Activated T-cell treated with anti-CD3 and anti-CD28 coated beads, Interleukin-2, amount 50 U/mL, for 24 hours (primary cell): ENCODE measurements around the gene MYO15B.

ENCODE experiments used
- DNase-seq: peaks from one replicate; pipeline ENCODE4 v3.0.0-alpha.2; 2020
- H3K27ac Mint-ChIP-seq: 2 replicates; pipeline ENCODE4 v1.8.0; 2020; ENCODE audit warnings: mild to moderate bottlenecking, mixed read lengths
- H3K27me3 Mint-ChIP-seq: 2 replicates; pipeline ENCODE4 v1.8.0; 2020; ENCODE audit warnings: mixed read lengths
- H3K36me3 Mint-ChIP-seq: 2 replicates; pipeline ENCODE4 v1.8.0; 2020; ENCODE audit warnings: low read depth, mixed read lengths
- H3K4me1 Mint-ChIP-seq: 2 replicates; pipeline ENCODE4 v1.8.0; 2020; ENCODE audit warnings: low read depth, mixed read lengths
- H3K4me3 Mint-ChIP-seq: 2 replicates; pipeline ENCODE4 v1.8.0; 2020; ENCODE audit warnings: mild to moderate bottlenecking, moderate library complexity, mixed read lengths
- H3K9me3 Mint-ChIP-seq: 2 replicates; pipeline ENCODE4 v1.8.0; 2020; ENCODE audit warnings: mixed read lengths

Gene MYO15B

DNA sequence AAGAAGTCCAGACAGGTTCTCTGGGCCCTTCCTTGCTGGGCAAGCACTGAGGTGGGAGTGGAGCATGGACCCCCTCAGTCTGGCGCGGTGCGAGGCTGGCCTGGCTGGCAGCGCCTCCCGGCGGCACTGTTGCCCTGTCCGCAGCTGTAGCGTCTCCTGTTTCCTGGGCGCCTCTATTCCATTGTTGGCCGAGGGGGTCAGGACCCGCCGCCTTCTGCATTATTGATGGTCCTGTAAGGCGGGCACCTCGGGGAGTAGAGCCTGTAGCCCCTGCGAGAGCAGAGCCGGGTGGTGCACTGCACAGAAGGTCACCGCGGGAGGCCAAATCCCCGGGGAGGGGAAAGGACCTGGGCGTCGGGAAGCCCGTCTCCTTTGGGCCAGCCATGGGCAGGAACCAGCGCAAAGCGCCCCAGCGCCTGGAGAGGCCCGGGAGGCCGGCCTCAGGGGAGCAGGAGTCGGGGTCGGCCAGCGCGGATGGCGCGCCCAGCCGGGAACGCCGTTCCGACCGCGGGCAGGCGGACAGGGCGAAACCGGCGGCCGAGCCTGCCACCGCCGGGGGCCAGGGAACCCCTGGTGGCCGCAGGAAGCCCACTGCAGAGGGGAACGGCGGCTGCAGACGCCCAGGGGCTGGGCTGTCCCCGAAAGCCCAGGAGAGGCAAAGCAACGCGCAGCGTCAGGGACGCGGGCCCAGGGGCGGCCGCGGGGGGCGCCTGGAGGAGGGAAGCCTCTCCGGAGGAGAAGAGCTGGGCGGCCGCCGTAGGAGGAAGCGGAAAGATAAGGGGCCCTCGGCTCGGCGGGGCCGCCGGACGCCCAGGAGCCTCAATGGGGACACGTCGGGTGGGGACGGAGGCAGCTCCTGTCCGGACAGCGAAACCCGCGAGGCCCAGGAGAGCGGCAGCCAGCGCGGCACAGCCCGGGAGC is at the start of gene MYO15B:
TSS of gene MYO15B (plus strand) at position 126 of the 921 bp plus-strand sequence. CDS start at position 384, 258 bp downstream.
- H3K27ac Mint-ChIP-seq, result peak within 1 kb of the TSS; percentile 69
- H3K36me3 Mint-ChIP-seq, result no peaks in the 10 kb centered on the region
- DNase-seq, result peak; percentile 80
- H3K9me3 Mint-ChIP-seq, result no peaks in the 10 kb centered on the region
- H3K4me3 Mint-ChIP-seq, result peak within 1 kb of the TSS; percentile 73
- peaks cover 3% of the 10 kb centered on the region for H3K4me1 Mint-ChIP-seq
- H3K27me3 Mint-ChIP-seq, result peaks cover 2% of the 10 kb centered on the region

DNA sequence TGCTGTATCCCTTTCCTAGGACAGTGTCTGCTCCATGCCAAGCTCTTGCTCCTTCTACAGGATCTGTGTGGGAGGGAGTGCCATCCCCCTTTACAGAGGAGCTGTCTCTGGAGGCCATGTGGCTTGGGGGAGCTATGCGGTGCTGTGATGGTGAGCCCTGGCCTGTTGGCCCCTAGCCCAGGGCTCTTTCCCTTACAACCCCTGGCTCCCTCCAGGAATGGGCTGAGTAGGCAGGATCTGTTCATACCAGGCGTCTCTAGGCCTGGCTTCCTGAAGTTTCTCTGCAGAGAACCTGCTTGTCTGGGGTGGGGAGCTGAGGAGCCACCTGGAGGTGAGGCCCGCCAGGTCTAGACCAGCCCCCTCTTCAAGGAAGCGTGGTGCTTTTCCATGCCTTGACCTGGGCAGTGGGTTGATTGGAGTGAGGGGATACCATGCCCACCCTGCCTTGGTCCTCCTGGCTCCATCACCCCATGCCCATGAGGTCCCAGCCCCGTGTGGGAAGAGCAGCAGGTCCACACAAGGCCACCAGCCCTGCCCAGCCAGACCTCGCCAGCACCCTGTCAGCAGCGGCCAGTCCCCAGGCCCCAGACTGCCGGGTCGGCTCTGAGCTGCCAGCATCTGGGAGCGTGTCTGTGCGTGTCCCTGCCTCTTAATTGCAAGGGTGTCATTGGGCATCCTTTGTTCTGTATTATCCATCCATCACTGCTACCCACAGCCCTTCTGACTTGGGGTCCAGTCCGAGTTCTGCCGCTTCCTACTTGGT is 47.5 kb upstream of the MYO15B start:
- Mint-ChIP-seq H3K27ac (no peak overlapping the region), H3K27me3 (no peaks in the 10 kb centered on the region), H3K9me3 (no peaks in the 10 kb centered on the region), H3K4me1 (peaks cover 11% of the 10 kb centered on the region), H3K4me3 (no peak overlapping the region), H3K36me3 (no peaks in the 10 kb centered on the region)
- no peak for DNase-seq

DNA sequence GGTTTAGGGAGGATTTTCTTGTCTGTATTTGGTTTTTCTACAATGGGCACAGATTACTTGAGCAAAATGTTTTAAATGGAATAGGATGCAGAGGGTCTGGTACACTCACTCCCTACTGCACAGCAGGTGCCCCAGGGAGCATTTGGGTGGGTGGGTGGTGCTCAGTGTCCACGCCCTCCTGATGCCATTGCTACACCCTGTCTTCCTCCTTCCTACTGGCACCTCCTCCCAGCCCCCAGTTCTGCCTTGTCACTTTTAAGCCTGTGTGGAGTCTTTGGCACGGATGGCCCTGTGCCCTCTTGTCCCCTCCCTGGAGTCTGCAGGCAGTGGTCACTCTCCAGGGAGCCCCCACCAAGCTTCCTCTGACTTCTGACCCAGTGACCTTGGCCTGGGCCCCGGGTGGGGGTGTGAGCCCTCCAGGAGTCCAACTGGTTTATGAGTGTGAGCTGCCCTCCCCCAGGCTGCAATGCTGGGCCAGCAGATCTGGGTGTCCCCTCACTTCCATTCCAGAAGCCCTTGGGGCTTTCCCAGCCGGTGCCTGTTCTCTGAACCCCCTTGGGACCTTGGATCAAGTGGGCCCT is 46.6 kb upstream of the MYO15B start:
- Mint-ChIP-seq H3K27me3 (no peaks in the 10 kb centered on the region), H3K36me3 (no peaks in the 10 kb centered on the region), H3K4me1 (peaks cover 3% of the 10 kb centered on the region), H3K4me3 (no peak overlapping the region), H3K27ac (no peak overlapping the region), H3K9me3 (no peaks in the 10 kb centered on the region)
- no peak for DNase-seq

DNA sequence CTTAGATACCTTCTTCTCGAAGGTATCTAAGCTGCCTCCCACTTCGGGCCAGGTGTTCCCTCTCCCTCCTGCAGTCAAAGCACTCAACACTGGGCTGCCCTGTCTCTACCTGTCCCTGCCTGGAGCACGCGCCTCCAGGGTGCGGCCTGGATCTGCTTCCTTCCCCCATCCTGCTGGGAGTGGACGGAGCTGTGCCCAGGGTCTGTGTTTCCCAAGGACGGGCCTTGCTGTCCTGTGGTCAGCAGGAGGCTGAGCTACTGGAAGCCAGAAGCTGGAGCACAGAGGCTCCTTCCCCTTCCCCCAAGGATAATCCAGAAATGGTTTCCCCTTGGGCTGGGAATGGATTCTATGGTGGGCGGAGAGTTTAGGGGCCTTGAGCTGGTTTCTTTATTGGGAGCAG is 45.4 kb upstream of the MYO15B start:
- no peak for DNase-seq
- Mint-ChIP-seq H3K27me3 (no peaks in the 10 kb centered on the region), H3K4me3 (no peak overlapping the region), H3K36me3 (no peaks in the 10 kb centered on the region), H3K9me3 (no peaks in the 10 kb centered on the region), H3K27ac (no peak overlapping the region), H3K4me1 (no peaks in the 10 kb centered on the region)

DNA sequence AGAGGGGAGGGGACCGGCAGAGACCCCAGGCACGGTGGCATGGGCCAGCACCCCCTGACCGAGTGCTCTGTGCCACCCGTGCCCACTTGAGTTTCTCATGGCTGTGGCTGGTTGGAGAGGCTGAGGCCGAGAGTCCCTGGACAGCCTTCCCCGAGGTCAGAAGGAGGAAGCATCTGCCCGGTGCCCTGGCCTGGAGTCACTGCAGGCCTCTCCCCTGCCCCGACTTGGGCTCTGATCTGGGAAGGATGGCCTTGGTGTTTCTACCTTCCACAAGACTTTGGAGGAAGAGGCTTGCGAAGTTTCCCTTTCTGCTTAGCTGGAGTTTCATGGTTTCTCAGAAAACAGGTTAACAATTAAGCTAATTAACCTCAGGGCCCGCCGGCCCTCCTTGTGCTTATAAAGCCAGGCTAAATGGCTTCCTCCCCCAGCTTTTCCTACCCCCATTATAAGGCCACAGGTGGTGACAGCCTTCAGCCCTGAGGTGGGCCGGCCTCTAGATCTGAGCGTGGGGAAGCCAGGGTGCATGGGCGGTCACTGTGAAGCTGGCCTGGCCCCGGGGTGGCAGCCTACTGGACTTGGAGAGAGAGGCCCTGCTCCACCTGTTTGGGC is 44.8 kb upstream of the MYO15B start:
- Mint-ChIP-seq H3K27me3 (no peaks in the 10 kb centered on the region), H3K27ac (no peak overlapping the region), H3K36me3 (no peaks in the 10 kb centered on the region), H3K4me3 (no peak overlapping the region), H3K4me1 (no peaks in the 10 kb centered on the region), H3K9me3 (no peaks in the 10 kb centered on the region)
- no peak for DNase-seq

DNA sequence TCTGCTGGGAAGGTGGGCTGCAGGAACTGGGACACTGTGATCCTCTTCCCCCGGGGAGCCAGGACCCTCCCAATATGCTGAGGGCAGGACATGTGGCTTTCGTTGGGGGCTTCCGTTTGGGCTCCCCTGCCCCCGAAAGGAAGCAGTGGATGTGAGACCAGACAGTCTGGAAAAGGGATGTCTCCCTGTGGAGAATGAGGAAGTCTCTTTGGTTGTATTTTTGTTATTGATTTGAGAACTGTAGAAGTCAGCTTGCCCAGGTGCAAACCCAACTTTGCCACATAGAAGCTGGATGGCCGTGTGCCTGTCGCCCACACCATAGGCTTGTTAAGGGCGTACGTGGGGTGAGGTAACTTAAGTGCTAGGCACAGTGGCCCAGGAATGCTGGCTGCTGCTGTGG is 43.4 kb upstream of the MYO15B start:
- no peaks in the 10 kb centered on the region for H3K4me1 Mint-ChIP-seq
- H3K36me3 Mint-ChIP-seq, result peaks cover 2% of the 10 kb centered on the region
- no peaks in the 10 kb centered on the region for H3K27me3 Mint-ChIP-seq
- no peak for DNase-seq
- H3K9me3 Mint-ChIP-seq, result no peaks in the 10 kb centered on the region
- H3K4me3 Mint-ChIP-seq, result no peak overlapping the region
- no peak overlapping the region for H3K27ac Mint-ChIP-seq

DNA sequence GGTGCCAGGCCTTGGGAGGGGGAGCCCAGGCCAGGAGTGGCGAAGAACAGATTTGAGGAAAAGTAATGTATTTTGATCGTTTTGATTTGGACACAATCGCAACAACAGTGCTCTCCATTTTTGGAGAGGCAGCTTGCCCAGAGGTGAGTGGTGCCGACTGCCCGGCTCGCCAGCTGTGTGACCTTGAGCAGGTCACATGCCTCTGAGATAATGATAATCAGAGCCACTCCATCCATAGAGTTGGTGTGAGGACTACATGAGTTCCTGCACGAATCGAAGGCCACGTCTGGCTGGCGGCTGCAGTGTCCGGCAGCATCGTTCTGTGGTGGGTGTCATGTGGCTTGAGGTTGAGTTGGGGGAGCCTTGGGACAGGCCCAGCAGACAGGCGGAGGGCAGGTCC is 41.4 kb upstream of the MYO15B start:
- Mint-ChIP-seq H3K4me3 (no peak overlapping the region), H3K27me3 (no peaks in the 10 kb centered on the region), H3K9me3 (no peaks in the 10 kb centered on the region), H3K4me1 (no peaks in the 10 kb centered on the region), H3K36me3 (peaks cover 2% of the 10 kb centered on the region), H3K27ac (no peak overlapping the region)
- DNase-seq, result no peak

DNA sequence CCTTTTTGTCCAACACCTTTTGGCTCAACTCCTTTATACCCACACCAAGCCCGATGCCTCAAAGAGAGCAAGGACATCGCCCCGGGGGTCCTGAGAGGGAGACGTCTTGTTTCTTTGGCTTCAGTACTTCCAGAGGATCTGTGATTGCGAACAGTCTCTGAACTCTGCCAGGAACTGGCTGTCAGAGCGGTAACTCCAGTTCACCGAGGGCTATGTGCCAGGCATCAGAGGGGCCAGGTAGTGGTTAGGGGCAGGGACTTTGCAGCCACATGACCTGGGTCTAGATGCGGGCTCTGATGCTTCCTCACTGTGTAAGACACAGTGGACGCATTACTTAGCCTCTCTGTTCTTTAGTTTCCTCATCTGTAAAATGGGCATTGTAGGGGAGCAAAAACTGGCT is 40.5 kb upstream of the MYO15B start:
- H3K9me3 Mint-ChIP-seq, result no peaks in the 10 kb centered on the region
- no peaks in the 10 kb centered on the region for H3K27me3 Mint-ChIP-seq
- no peaks in the 10 kb centered on the region for H3K4me1 Mint-ChIP-seq
- no peak overlapping the region for H3K27ac Mint-ChIP-seq
- H3K36me3 Mint-ChIP-seq, result peaks cover 2% of the 10 kb centered on the region
- no peak overlapping the region for H3K4me3 Mint-ChIP-seq
- DNase-seq, result no peak

DNA sequence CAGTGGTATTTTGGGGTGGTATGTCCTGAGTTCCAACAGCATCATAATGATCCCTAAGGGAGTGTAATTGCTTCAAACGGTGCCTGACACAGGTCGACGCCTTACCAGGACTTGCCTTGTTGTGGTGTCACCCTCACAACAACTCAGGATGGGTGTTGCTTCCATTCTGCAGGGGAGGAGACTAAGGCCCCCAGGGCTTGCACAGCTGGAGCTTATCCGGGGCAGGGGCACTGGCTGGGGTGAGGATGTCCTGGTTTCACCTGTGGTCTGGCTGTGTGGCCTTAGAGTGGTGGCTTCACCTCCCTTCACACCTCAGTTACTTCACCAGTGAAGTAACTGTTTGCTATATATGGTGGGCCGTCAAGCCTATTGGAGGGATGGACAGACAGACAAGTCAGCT is 38.8 kb upstream of the MYO15B start:
- Mint-ChIP-seq H3K4me3 (no peak overlapping the region), H3K27ac (no peak overlapping the region), H3K9me3 (no peaks in the 10 kb centered on the region), H3K27me3 (no peaks in the 10 kb centered on the region), H3K36me3 (peaks cover 2% of the 10 kb centered on the region), H3K4me1 (no peaks in the 10 kb centered on the region)
- no peak for DNase-seq

DNA sequence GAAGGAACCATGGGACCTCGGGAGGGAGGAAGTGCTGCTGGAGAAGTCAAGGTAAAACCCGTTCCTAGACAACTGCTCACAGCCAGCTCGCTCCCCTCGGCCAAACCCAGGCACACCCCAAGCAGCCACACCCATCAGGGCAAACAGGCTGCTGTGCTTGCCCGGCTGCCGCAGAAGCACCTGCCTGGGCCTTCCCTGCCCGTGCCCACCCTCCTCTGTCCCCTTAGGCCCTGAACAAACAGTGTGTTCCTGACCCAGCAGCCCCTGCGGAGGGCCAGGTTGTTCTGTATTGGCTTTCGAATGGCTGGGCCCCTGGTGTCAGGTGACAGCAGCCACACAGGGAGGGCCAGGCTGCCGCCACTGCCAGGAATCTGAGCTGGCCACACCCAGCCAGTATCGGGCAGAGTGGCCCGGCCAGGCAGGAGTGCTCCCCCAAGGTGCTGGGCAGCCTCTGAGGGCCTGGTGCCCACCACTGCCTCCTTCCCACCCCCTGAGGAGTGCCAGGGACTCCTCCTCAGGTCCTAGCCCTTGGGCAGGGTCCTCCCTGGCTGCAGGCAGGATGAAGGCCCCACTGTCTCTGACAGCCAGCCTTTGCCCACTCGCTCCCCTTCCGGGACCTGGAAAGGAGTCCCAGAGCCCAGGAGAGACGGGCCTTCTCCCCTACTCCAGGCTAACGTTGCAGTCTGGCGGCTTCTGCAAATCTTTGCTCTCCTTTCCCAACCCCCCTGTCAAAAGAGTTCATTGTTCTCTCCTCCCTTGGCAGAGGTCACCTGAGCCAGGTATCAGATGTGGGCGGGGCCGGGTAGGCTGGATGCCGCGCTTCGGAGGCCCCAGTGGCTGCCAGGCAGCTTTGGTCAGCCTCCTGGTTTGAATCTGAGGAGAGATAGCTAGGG is 38.1 kb upstream of the MYO15B start:
- Mint-ChIP-seq H3K27me3 (no peaks in the 10 kb centered on the region), H3K4me1 (no peaks in the 10 kb centered on the region), H3K36me3 (peaks cover 2% of the 10 kb centered on the region), H3K9me3 (no peaks in the 10 kb centered on the region), H3K4me3 (no peak overlapping the region), H3K27ac (no peak overlapping the region)
- DNase-seq, result no peak

DNA sequence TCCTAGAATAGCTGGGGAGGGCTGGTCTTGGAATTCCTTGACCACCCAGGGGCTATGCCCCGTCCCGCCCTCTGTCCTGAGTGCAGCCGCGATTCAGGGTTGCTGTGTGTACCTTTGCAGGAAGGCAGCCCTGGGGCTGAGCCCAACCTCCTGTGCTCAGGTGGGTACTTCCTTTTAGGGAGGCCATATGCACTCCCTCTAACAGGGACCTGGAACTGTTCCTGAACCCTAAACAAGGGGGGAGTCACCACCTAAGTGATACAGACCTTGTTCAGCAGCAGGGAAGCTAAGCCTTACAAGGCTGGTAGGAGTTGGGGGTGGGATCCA is 37.5 kb upstream of the MYO15B start:
- H3K4me3 Mint-ChIP-seq, result no peak overlapping the region

DNA sequence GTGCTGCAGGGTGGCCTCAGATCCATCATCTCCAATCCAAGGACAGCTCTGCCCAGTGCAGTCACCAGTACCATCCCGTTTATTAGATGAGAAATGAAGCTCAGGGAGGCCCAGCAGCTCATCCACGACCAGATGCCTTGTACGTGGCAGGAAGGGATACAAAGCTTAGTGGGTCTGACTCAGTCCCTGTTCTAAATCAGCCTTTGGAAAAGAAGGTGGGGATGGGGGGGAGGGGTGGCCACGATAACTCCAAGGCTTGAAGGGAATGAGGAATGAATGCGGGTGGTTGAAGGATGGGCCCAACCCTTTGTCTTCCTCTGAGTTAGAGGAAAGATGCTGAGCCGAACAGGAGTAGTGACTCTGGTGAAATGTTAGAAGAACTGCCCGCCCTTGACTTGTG is 36.3 kb upstream of the MYO15B start:
- H3K9me3 Mint-ChIP-seq, result no peaks in the 10 kb centered on the region
- H3K36me3 Mint-ChIP-seq, result peaks cover 2% of the 10 kb centered on the region
- H3K4me1 Mint-ChIP-seq, result no peaks in the 10 kb centered on the region
- H3K4me3 Mint-ChIP-seq, result no peak overlapping the region
- no peak overlapping the region for H3K27ac Mint-ChIP-seq
- no peaks in the 10 kb centered on the region for H3K27me3 Mint-ChIP-seq
- no peak for DNase-seq

More for the DNA sequence above, 37.5 kb upstream of the MYO15B start:
- Mint-ChIP-seq H3K36me3 (peaks cover 2% of the 10 kb centered on the region), H3K9me3 (no peaks in the 10 kb centered on the region), H3K27me3 (no peaks in the 10 kb centered on the region), H3K27ac (no peak overlapping the region), H3K4me1 (no peaks in the 10 kb centered on the region)
- no peak for DNase-seq

DNA sequence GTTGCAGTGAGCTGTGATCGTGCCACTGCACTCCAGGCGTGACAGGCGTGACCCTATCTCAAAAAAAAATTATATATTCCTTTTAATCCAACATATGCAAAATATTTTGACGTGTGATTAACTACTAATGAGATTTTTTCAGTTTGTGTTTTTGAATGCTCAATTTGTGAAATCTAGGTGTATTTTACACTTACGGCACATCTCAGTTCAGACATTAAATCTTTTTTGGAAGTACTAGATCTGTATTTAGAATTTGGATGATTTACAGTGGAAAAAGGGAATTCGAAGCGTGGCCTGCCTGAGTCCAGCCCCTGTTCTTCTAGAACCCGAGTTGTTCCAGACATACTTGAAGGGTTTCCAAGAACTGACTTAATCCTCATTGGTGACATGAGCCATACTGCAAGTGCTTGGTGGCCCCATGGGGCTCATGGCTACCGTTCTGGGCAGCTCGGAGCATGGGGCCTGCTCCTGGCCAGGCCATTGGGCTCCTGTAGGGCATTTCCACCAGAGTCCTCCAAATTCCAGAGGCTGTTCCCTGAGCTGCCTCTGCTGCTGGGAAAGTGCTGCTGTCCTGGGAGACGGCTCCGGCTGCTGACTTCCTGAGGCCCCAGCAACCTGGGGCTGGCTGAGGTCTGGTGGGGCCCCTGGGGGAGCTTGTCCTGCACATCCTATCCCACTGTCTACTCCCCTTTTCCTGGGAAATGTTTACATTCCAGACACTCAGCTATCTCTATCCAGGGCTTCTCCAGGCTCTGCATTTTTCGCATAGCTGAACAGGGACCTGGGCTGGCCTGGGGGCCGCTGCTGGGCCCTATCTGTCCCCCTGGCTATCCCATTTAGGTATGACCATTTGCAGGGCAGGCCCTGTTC is 34.9 kb upstream of the MYO15B start:
- no peaks in the 10 kb centered on the region for H3K4me1 Mint-ChIP-seq
- peaks cover 2% of the 10 kb centered on the region for H3K36me3 Mint-ChIP-seq
- H3K9me3 Mint-ChIP-seq, result no peaks in the 10 kb centered on the region
- no peaks in the 10 kb centered on the region for H3K27me3 Mint-ChIP-seq
- no peak for DNase-seq
- H3K4me3 Mint-ChIP-seq, result no peak overlapping the region
- H3K27ac Mint-ChIP-seq, result no peak overlapping the region
